ENCODE data around the gene AP5Z1.

DNA sequence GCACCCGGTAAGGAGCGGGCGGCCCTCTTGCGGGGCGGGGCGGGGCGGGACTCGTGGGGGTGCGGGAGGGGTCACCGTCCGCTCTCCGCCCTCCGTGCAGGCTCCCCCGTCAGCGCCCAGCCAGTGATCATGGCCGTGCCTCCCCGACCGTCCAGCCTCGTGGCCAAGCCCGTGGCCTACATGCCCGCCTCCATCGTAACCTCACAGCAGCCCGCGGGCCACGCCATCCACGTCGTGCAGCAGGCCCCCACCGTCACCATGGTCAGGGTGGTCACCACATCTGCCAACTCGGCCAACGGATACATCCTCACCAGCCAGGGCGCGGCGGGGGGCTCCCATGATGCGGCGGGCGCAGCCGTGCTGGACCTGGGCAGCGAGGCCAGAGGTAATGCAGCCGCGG lies 16.2 kb upstream of the AP5Z1 start:
- no peak for TF ChIP-seq POLR2AphosphoS5 (IDR thresholded peaks at IDR 0.05; ENCODE audit: low read depth)
- TF ChIP-seq, protein P1, sequence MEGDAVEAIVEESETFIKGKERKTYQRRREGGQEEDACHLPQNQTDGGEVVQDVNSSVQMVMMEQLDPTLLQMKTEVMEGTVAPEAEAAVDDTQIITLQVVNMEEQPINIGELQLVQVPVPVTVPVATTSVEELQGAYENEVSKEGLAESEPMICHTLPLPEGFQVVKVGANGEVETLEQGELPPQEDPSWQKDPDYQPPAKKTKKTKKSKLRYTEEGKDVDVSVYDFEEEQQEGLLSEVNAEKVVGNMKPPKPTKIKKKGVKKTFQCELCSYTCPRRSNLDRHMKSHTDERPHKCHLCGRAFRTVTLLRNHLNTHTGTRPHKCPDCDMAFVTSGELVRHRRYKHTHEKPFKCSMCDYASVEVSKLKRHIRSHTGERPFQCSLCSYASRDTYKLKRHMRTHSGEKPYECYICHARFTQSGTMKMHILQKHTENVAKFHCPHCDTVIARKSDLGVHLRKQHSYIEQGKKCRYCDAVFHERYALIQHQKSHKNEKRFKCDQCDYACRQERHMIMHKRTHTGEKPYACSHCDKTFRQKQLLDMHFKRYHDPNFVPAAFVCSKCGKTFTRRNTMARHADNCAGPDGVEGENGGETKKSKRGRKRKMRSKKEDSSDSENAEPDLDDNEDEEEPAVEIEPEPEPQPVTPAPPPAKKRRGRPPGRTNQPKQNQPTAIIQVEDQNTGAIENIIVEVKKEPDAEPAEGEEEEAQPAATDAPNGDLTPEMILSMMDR (IDR thresholded peaks at IDR 0.05; ENCODE audit: insufficient read depth, low read length), result no peak
- TF ChIP-seq, protein P2, sequence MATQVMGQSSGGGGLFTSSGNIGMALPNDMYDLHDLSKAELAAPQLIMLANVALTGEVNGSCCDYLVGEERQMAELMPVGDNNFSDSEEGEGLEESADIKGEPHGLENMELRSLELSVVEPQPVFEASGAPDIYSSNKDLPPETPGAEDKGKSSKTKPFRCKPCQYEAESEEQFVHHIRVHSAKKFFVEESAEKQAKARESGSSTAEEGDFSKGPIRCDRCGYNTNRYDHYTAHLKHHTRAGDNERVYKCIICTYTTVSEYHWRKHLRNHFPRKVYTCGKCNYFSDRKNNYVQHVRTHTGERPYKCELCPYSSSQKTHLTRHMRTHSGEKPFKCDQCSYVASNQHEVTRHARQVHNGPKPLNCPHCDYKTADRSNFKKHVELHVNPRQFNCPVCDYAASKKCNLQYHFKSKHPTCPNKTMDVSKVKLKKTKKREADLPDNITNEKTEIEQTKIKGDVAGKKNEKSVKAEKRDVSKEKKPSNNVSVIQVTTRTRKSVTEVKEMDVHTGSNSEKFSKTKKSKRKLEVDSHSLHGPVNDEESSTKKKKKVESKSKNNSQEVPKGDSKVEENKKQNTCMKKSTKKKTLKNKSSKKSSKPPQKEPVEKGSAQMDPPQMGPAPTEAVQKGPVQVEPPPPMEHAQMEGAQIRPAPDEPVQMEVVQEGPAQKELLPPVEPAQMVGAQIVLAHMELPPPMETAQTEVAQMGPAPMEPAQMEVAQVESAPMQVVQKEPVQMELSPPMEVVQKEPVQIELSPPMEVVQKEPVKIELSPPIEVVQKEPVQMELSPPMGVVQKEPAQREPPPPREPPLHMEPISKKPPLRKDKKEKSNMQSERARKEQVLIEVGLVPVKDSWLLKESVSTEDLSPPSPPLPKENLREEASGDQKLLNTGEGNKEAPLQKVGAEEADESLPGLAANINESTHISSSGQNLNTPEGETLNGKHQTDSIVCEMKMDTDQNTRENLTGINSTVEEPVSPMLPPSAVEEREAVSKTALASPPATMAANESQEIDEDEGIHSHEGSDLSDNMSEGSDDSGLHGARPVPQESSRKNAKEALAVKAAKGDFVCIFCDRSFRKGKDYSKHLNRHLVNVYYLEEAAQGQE (IDR thresholded peaks at IDR 0.05; ENCODE audit: insufficient replicate concordance, low read depth), result no peak
- no peak for TF ChIP-seq GABPA (IDR thresholded peaks at IDR 0.05; ENCODE audit: low read depth)
